Left lobe of liver (tissue), 2 donors: ENCODE measurements around the gene MBNL1. TPM values are rescaled to one million over a fixed set of nuclear protein-coding genes. Genes with fewer than 3 reads are reported as not detected.
"Not testable (repeated sequence)": the region's sequence is repeated elsewhere in the genome, so short reads cannot be mapped to it uniquely, and the experiment has no call there.

Experiments used
- ATAC-seq: fragments of 200-7000 bp; cut with Tn5 transposase; one replicate; pipeline ENCODE4 v1.9.1; 2020; ENCODE audit warnings: mild to moderate bottlenecking, moderate library complexity
- DNase-seq: peaks from one replicate; pipeline ENCODE4 v3.0.0-alpha.2; 2020; ENCODE audit warnings: low spot score
- total RNA-seq: library from RNA; stranded (reverse); gene quantifications from one replicate; pipeline ENCODE4 v1.2.1, GENCODE V29; 2021
- donor health status: DM: no; HTN: no; CAD: no; lungs with moderate emphysema.
- donor health status: DM: no; HTN: yes; CAD: no.

Gene MBNL1
- total RNA-seq, 1 donor from 2014 or later: 48.4 TPM

- no peak for ATAC-seq
- no peak for DNase-seq
Observed at GRCh38 chr3:152394246-152394645, 125.5 kb downstream of the MBNL1 start.

GRCh38 chr3:152395764-152396163 lies 127.0 kb downstream of the MBNL1 start:
- DNase-seq (no peak), ATAC-seq (peak; percentile 19)

GRCh38 chr3:152396867-152397266 lies 128.1 kb downstream of the MBNL1 start:
- DNase-seq: no peak
- peak; percentile 68 for ATAC-seq

- not testable (repeated sequence) for DNase-seq, ATAC-seq
Observed at GRCh38 chr3:152397348-152397747, 128.6 kb downstream of the MBNL1 start.

- DNase-seq (no peak), ATAC-seq (no peak)
Observed at GRCh38 chr3:152398495-152398894, 129.8 kb downstream of the MBNL1 start.

GRCh38 chr3:152399374-152399773 lies 130.6 kb downstream of the MBNL1 start:
- ATAC-seq (no peak), DNase-seq (no peak)

GRCh38 chr3:152400887-152401286 lies 132.2 kb downstream of the MBNL1 start:
- ATAC-seq (no peak), DNase-seq (no peak)

- no peak for ATAC-seq
Observed at GRCh38 chr3:152402695-152403451, 134.1 kb downstream of the MBNL1 start.

GRCh38 chr3:152403632-152404066 lies 134.9 kb downstream of the MBNL1 start:
- ATAC-seq: peak; percentile 57
- DNase-seq: no peak

More at GRCh38 chr3:152402695-152403451, 134.1 kb downstream of the MBNL1 start:
- no peak for DNase-seq

- ATAC-seq: peak; percentile 10
Observed at GRCh38 chr3:152404976-152405375, 136.2 kb downstream of the MBNL1 start.

GRCh38 chr3:152405915-152406802 lies 137.4 kb downstream of the MBNL1 start:
- peak; percentile 32 for ATAC-seq
- DNase-seq: no peak

More at GRCh38 chr3:152404976-152405375, 136.2 kb downstream of the MBNL1 start:
- DNase-seq: no peak

- ATAC-seq (no peak), DNase-seq (no peak)
Observed at GRCh38 chr3:152413240-152413639, 144.5 kb downstream of the MBNL1 start.

GRCh38 chr3:152416808-152417580 lies 148.3 kb downstream of the MBNL1 start:
- no peak for DNase-seq
- ATAC-seq: no peak

- DNase-seq (no peak), ATAC-seq (no peak)
Observed at GRCh38 chr3:152419748-152420147, 151.0 kb downstream of the MBNL1 start.

GRCh38 chr3:152421162-152421561 lies 152.4 kb downstream of the MBNL1 start:
- ATAC-seq (no peak), DNase-seq (no peak)

- DNase-seq (no peak), ATAC-seq (peak; percentile 10)
Observed at GRCh38 chr3:152426393-152426792, 157.7 kb downstream of the MBNL1 start.

- DNase-seq (no peak), ATAC-seq (no peak)
Observed at GRCh38 chr3:152428577-152428976, 159.8 kb downstream of the MBNL1 start.

GRCh38 chr3:152430223-152431002 lies 161.7 kb downstream of the MBNL1 start:
- ATAC-seq (no peak), DNase-seq (no peak)

GRCh38 chr3:152434142-152434541 lies 165.4 kb downstream of the MBNL1 start:
- ATAC-seq (no peak), DNase-seq (no peak)

GRCh38 chr3:152435210-152435609 lies 166.5 kb downstream of the MBNL1 start:
- not testable (repeated sequence) for DNase-seq, ATAC-seq
